SK-N-SH (cell line): ENCODE results near the gene NFKBIA. TPM values are rescaled to one million over a fixed set of nuclear protein-coding genes. Genes with fewer than 3 reads are reported as not detected.

ENCODE experiments used
- CTCF ChIA-PET: fragments of 300-600, 350-600 bp; formaldehyde crosslinking; extraction: SDS; loops from one replicate; lab custom pipeline; 2021; lab: Yijun Ruan, JAX
- POLR2A ChIA-PET: fragments of 350-600 bp; sonication (Branson Sonifier 250); formaldehyde crosslinking; extraction: SDS; loops from one replicate; lab custom pipeline; 2020; ENCODE audit warnings: antibody characterized with exemption, inconsistent platforms; lab: Yijun Ruan, JAX
- DNase-seq: peaks from one replicate; pipeline ENCODE4 v3.0.0; 2012
- H2AFZ ChIP-seq: fragments of 200-600 bp; sonication (generic); 2 replicates; pipeline ENCODE4 v1.8.1; 2016; ENCODE audit warnings: antibody characterized with exemption, mild to moderate bottlenecking, low read depth
- H3F3A ChIP-seq: fragments of 200-600 bp; sonication (generic); replicated peaks from 2 replicates; pipeline ENCODE3; 2016; ENCODE audit warnings: antibody characterized with exemption, mild to moderate bottlenecking; ENCODE audit not compliant: insufficient read depth
- H3K27ac ChIP-seq, 2 experiments: fragments of 200-500 bp in 1 of 2; fragments of 200-600 bp in 1 of 2; sonication (Bioruptor generic) in 1 of 2; sonication (generic), shearing (Covaris generic) in 1 of 2; 2 replicates each; pipeline versions ENCODE4 v1.5.1 to v1.6.1; 2014 to 2016; ENCODE audit warnings: low read depth in 2 of 2, inconsistent platforms in 1 of 2, low read length in 1 of 2, mild to moderate bottlenecking in 1 of 2, mixed read lengths in 1 of 2
- H3K27me3 ChIP-seq: fragments of 200-600 bp; sonication (generic), shearing (Covaris generic); 2 replicates; pipeline ENCODE4 v1.6.1; 2016; ENCODE audit warnings: mixed run types; ENCODE audit not compliant: insufficient read depth
- H3K36me3 ChIP-seq, 2 experiments: fragments of 200-500 bp in 1 of 2; fragments of 200-600 bp in 1 of 2; sonication (Bioruptor generic) in 1 of 2; sonication (generic) in 1 of 2; replicated peaks in 1 of 2; 2 replicates each; pipeline versions ENCODE3 to v1.5.1; 2014 to 2016; ENCODE audit warnings: low read length in 1 of 2, mild to moderate bottlenecking in 1 of 2; ENCODE audit not compliant: insufficient read depth in 2 of 2, control insufficient read depth in 1 of 2
- H3K4me1 ChIP-seq, 2 experiments: fragments of 200-500 bp in 1 of 2; fragments of 200-600 bp in 1 of 2; sonication (Bioruptor generic) in 1 of 2; sonication (generic), shearing (Covaris generic) in 1 of 2; 2 replicates each; pipeline versions ENCODE4 v1.5.1 to v1.6.1; 2014 to 2016; ENCODE audit warnings: low read depth in 1 of 2, low read length in 1 of 2, mixed run types in 1 of 2; ENCODE audit not compliant: insufficient read depth in 2 of 2, control insufficient read depth in 1 of 2
- H3K4me2 ChIP-seq: fragments of 200-600 bp; sonication (generic), shearing (Covaris generic); 2 replicates; pipeline ENCODE4 v1.6.1; 2017; ENCODE audit warnings: mixed run types
- H3K4me3 ChIP-seq, 2 experiments: fragments of 200-500 bp in 1 of 2; fragments of 200-600 bp in 1 of 2; sonication (Bioruptor generic) in 1 of 2; sonication (generic), shearing (Covaris generic) in 1 of 2; 2 replicates each; pipeline versions ENCODE4 v1.5.1 to v1.8.1; 2014 to 2016; ENCODE audit warnings: low read depth in 2 of 2, inconsistent platforms in 1 of 2, low read length in 1 of 2, mild to moderate bottlenecking in 1 of 2, mixed read lengths in 1 of 2, moderate library complexity in 1 of 2
- H3K79me2 ChIP-seq: fragments of 200-600 bp; sonication (generic); 2 replicates; pipeline ENCODE4 v1.8.1; 2017; ENCODE audit warnings: mild to moderate bottlenecking; ENCODE audit not compliant: insufficient read depth
- H3K9ac ChIP-seq: fragments of 200-600 bp; sonication (generic); 2 replicates; pipeline ENCODE4 v1.6.1; 2017; ENCODE audit warnings: mixed run types
- H3K9me2 ChIP-seq: fragments of 200-600 bp; sonication (generic); 2 replicates; pipeline ENCODE4 v1.6.1; 2017; ENCODE audit warnings: mixed run types
- H3K9me3 ChIP-seq: fragments of 200-600 bp; sonication (generic); 2 replicates; pipeline ENCODE4 v1.6.1; 2017; ENCODE audit warnings: mixed run types, mild to moderate bottlenecking, moderate library complexity
- H4K20me1 ChIP-seq: fragments of 200-600 bp; sonication (generic); 2 replicates; pipeline ENCODE4 v1.6.1; 2017; ENCODE audit warnings: mild to moderate bottlenecking, mixed run types; ENCODE audit not compliant: insufficient read depth
- CHD2 ChIP-seq: fragments of 150-350 bp; IDR thresholded peaks from 2 replicates; pipeline ENCODE4 v1.6.1; 2018; ENCODE audit warnings: low read length; ENCODE audit not compliant: partially characterized antibody
- ELF1 ChIP-seq: IDR thresholded peaks from 2 replicates; pipeline ENCODE4 v1.4.0; 2012
- IRF3 ChIP-seq: fragments of 150-350 bp; IDR thresholded peaks from 2 replicates; pipeline ENCODE4 v1.6.1; 2016; ENCODE audit warnings: mild to moderate bottlenecking, low read depth, low read length
- JUND ChIP-seq: IDR thresholded peaks from 2 replicates; pipeline ENCODE4 v1.4.0; 2012
- MAX ChIP-seq: IDR thresholded peaks from 2 replicates; pipeline ENCODE4 v1.4.0; 2012; ENCODE audit warnings: low read depth
- MXI1 ChIP-seq: IDR thresholded peaks from 2 replicates; pipeline ENCODE4 v1.6.1; 2012; ENCODE audit warnings: mild to moderate bottlenecking, low read depth, low read length, improper control_type of control experiment
- NFIC ChIP-seq: IDR thresholded peaks from 2 replicates; pipeline ENCODE4 v1.4.0; 2012; ENCODE audit warnings: borderline replicate concordance
- NRF1 ChIP-seq: IDR thresholded peaks from 2 replicates; pipeline ENCODE4 v1.6.1; 2012; ENCODE audit warnings: low read depth, mild to moderate bottlenecking, low read length
- POLR2AphosphoS5 ChIP-seq: IDR thresholded peaks from 2 replicates; pipeline ENCODE4 v1.6.1; 2012; ENCODE audit warnings: low read depth, low read length
- SIN3A ChIP-seq: IDR thresholded peaks from 2 replicates; pipeline ENCODE4 v1.6.1; 2012; ENCODE audit warnings: low read depth, mild to moderate bottlenecking, low read length, moderate library complexity, borderline replicate concordance
- SMC3 ChIP-seq: IDR thresholded peaks from 2 replicates; pipeline ENCODE4 v1.6.1; 2012; ENCODE audit warnings: low read depth, low read length, improper control_type of control experiment
- USF1 ChIP-seq: IDR thresholded peaks from 2 replicates; pipeline ENCODE4 v1.4.0; 2012; ENCODE audit warnings: low read depth, borderline replicate concordance
- YY1 ChIP-seq: IDR thresholded peaks from 2 replicates; pipeline ENCODE4 v1.4.0; 2012; ENCODE audit warnings: low read depth, mild to moderate bottlenecking
- WGBS: methylation state at CpG from one replicate; pipeline ENCODE4 v1.1.6; 2017; ENCODE audit warnings: low lambda C conversion rate; 5-methylcytosine and 5-hydroxymethylcytosine counted together
- polyA plus RNA-seq, 3 experiments: library from polyadenylated mRNA; depleted of rRNA; stranded (reverse); fragments of >200 nt; gene quantifications; 2 replicates each; pipeline ENCODE4 v1.2.3, GENCODE V29; 2012

Gene NFKBIA
- polyA plus RNA-seq, 1 of the 3 experiments (the other 2 are of a cell fraction) = 56.7 TPM

GRCh38 chr14:35401422-35402265 is 2.9 kb downstream of the NFKBIA start:
- H3K27ac ChIP-seq = peak overlapping the region in 1 of 2 experiments; percentile 29; a peak in 3 of 4 replicates
- H3K4me1 ChIP-seq = peaks cover 25 to 32% of the 10 kb centered on the region in 2 experiments; a peak in 3 of 4 replicates
- H3K9me3 ChIP-seq = no peaks in the 10 kb centered on the region
- peaks cover 49% of the 10 kb centered on the region for H3F3A ChIP-seq
- POLR2A ChIA-PET = interaction anchor here (1.6 kb wide), 1 partner anchor 109 kb away, joined by 4 read pairs; the partner anchor contains the start of gene PSMA6
- DNase-seq = no peak
- H3K4me2 ChIP-seq = peak overlapping the region; percentile 96
- H3K9me2 ChIP-seq = no peaks in the 10 kb centered on the region
- H3K9ac ChIP-seq = peak overlapping the region; percentile 83; the same call in 1 of the 2 replicates
- H3K79me2 ChIP-seq = peaks cover 38% of the 10 kb centered on the region
- H3K27me3 ChIP-seq = no peaks in the 10 kb centered on the region
- TF ChIP-seq IRF3 (no peak), YY1 (no peak), ELF1 (no peak), JUND (no peak), SIN3A (no peak), NFIC (no peak), SMC3 (no peak), MAX (no peak), MXI1 (no peak), CHD2 (no peak), USF1 (no peak), POLR2AphosphoS5 (no peak), NRF1 (no peak)
- CTCF ChIA-PET = interaction anchor here (0.8 to 3.3 kb wide), 3 partner anchors 11 to 416 kb away, joined by 3 to 12 read pairs (median 8); no protein-coding TSS in a partner anchor
- 81% methylated on average over 14 of the region's 14 CpGs for WGBS
- H4K20me1 ChIP-seq = peaks cover 30% of the 10 kb centered on the region
- no peak overlapping the region for H2AFZ ChIP-seq
- H3K36me3 ChIP-seq = peaks cover 31 to 35% of the 10 kb centered on the region in 2 experiments
- H3K4me3 ChIP-seq = peak overlapping the region in 1 of 2 experiments; percentile 85; a peak in 2 of 4 replicates
